ENCODE results near the gene BICDL1.

GRCh38 chr12:120062976-120063579 is 74.0 kb downstream of the BICDL1 start:
- TF ChIP-seq EZH2 (IDR thresholded peaks at IDR 0.05; ENCODE audit: low read length, unreplicated experiment) (no peak), CTCF (conservative IDR thresholded peaks at IDR 0.05; ENCODE audit: low read depth, low read length) (no peak), EZH2phosphoT487 (IDR thresholded peaks at IDR 0.05; ENCODE audit: borderline replicate concordance, low read length) (no peak)

Measured in PC-3 (cell line).